ENCODE measurements around the gene SH3BP2.

DNA sequence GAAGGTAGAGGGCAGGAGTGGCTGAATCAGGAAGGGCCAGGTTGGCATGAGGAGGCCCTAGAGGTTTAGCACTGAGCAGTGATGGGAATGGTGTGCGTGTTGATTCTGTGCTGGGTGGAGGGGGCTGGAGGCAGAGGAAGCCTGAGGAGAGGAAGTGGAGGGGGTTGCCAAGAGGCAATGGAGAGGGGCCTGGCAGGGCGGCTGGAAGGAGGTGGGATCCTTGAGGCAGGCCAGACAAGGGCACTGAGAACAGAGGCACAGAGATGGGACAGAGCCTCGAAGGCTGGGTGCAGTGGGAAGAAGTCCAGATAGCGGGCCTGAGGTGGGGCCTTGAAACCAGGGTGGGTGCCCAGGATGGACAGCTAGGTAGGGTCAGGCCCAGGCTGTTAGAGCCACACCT is 24.3 kb downstream of the SH3BP2 start:
- no peak for TF ChIP-seq EZH2 (IDR thresholded peaks at IDR 0.05)
- TF ChIP-seq POLR2AphosphoS5 (IDR thresholded peaks at IDR 0.05; ENCODE audit: borderline replicate concordance, low read depth, low read length): no peak
